Activated CD8-positive, alpha-beta memory T cell treated with anti-CD3 and anti-CD28 coated beads, Interleukin-2, amount 50 U/mL, for 1 hour (primary cell): ENCODE results near the gene PGS1.
"Not testable (repeated sequence)": the region's sequence is repeated elsewhere in the genome, so short reads cannot be mapped to it uniquely, and the experiment has no call there.

ENCODE experiments used
- DNase-seq: peaks from one replicate; pipeline ENCODE4 v3.0.0-alpha.2; 2020; ENCODE audit errors: extremely low read depth

Gene PGS1

DNA sequence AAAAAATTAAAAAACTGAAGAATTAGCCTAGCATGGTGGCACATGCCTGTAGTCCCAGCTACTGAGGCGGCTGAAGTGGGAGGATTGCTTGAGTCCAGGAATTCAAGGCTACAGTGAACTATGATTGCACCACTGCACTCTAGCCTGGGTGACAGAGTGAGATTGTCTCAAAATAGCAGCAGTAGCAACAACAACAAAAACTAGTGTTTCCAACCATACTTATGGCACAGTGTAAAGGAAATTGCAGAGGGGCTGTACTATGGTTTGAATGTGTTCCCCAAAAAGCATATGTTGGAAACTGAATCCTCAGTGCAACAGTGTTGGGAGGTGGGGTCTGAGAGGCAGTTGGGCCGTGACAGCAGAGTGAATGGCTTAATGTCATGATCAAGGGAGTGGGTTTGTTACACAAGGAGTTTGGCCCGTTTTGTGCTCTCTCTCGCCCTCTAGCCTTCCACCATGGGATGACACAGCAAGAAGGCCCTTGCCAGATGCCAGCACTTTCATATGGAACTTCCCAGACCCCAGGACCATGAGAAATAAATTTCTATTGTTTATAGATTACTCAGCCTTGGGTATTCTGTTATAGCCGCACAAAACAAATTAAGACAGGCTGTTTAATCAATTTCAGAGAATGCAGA, 70.0 kb downstream of the PGS1 start:
- DNase-seq, result no peak

DNA sequence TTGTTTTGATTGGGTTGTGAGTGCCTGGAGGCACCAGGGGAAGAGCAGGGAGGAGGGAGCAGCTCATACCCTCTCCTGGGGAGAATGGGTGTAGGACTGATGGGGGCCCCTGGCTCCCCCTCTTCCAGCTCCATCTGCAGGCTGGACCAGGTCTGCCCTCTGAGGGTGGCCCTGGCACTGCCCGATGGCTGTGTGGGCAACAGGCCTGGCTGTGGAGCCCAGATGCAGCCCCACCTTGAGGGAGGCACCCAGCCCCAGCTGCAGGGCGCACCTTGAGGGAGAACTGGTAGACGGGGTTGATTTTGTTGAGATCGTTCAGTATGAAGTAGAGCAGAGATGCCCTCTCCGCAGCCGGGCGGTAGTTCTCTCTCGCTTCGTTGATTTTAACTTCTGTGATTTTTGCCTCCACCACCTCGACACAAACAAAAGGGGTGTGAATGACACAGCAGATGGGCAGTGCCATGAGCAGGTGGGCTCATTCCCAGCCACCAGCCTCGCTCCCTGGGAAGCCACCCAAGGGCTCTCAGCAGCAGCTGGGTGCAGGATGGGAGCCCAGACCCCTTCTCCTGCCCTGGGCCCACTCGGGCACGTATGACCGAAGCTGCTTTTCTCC, 71.6 kb downstream of the PGS1 start:
- no peak for DNase-seq

DNA sequence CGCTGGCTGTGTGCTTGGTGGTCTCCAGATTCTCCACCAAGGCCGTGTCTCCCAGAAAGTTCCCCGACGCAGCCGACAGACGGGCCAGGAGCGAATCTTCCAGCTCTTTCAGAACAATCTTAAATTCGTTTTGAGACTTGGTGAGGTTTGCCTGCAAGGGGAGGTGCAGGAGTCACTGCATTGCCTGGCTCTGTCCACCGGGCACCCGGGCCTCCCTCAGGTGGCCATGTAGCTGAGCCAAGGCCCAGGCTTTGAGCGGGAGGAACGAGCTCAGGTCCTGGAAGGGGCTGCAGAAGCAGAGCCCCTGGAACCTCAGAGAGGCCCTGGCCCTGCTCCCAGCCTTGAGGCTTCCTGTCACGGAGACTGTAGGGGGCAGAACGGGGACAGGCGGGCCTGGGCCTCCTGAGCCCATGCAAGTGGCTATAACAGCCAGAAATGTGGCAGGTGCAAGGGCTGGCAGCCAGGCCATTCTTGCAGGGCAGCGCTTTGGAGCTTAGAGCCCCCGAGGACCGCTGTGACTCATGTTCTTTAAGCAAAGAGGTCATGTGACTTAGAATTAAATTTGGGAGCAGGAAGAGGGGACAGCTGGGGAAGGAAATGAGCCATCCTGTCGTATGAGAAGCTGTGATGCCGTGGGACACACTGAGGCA, 72.4 kb downstream of the PGS1 start:
- DNase-seq, result no peak

DNA sequence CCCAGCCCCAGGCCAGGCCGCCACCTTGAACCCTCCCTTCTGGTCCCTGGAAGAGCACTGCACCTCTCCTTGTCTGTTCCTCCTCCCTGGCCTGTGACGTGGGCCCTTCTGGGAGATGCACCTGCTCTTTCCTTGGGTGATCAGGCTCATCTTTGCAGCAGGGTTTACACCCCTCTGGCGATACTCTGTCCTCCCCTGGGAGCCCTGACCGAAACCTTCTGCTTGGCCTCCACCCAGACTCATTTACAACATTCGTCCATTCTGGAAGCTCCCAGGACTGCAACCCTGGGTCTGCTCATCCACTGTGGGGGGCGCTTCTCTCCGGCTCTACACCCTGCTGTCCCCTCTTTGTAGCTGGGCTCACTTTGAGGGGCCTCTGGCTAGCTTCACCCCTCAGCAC, 73.3 kb downstream of the PGS1 start:
- DNase-seq, result no peak

DNA sequence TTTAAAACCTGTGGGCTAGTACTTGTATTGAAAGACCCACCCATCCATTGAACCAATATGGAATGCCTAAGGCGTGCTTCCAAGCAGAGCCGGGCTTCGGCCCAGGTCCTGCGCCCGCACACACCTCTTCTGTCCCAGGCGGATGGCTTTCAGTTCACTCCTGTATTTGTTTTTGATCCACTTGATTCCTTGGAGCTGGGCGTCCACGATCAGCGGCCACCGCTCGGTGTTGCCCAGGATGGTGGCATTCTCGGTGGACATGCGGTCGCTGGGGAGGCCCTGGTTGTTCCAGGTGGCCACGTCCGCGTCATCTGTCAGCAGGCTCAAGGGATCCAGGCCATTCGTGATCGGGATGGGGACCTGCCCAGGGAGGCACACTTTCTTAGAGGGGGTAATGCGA, 75.9 kb downstream of the PGS1 start:
- DNase-seq, result no peak

DNA sequence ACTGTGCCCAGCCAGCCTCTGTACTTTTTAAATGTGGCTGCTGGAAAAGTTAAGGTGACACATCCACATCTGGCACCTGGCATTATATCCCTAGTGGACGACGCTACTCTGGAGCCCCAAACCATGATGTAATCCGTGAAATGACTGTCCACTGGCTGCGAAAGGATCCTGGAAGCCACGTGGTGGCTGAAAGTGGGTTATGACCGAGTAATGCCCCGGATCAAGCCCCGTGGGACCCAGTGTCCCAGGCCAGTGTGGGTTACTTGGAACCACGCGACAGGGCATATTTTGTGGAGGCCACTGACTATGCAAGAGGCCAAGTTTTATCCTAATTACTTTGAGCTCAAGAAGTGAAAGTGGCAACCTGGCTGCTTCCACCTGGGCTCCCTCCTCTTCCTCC, 79.6 kb downstream of the PGS1 start:
- no peak for DNase-seq

DNA sequence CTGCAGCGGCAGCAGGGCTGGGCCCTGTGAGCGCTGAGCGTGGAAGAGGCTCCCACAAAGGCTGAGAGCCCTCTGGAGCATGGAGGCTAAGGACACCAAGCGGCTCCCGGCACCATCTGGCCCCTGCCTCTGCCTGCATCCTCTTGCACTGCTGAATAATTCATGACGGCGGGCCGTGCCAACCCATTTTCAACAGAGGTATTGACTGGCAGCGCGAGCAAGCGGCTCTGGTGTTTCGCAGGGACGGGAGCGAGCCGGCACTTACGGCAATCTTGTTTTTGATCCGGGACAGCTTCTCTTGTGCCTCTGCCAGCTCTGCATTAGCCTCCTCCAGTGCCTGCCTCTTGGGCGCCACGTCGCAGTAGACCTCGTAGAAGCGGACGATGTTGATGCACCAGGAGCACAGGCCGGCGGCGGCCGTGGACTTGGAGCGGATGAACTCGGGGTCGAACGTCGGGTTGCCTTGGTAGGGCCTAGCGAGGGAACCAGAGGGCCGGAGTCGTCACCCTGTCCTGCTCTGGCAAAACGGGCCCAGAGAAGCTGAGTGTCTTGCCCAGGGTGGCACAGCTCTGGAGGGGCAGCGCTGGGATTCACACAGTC, 80.4 kb downstream of the PGS1 start:
- no peak for DNase-seq

DNA sequence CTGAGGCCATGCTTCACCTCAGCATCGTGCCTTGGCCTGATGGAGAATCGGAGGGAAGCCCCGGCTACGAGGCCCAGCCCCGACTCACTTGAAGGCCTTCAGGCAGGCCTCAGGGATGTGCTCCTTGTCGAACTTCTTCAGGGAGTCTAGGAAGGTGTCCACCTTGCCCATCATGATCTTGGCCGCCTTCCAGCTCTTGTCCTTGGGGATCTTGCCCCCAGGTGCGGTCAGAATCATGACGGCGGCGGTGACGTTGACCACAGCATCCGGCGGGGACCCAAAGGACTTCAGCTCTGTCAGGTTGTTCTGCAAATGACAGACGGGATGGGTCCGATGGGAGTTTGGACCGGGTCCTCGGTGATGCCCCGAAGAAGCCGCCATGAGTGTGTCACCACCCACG, 81.2 kb downstream of the PGS1 start:
- DNase-seq, result no peak

DNA sequence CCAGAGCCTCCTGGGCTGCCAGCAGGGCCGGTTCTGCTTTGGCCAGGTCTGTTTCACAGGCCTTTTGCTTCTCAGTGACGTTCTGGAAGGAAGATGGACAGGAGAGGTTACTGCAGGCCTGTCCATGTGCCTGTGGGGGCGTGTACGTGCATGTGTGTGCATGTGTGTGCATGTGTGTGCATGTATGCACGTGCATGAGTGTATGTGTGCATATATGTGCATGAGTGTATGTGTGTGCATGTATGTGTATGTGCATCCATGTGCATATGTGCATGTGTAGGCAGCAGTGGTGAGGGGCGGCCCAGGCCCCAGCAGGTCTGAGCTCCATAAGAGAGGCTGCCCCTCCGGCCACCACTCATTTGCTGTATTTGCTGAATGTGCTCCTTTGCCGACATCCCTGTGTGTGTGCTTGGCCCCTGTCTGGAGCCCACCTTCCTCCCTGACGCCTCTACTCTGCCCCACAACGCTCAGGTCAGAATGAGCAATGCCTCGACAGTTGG, 81.8 kb downstream of the PGS1 start:
- no peak for DNase-seq

DNA sequence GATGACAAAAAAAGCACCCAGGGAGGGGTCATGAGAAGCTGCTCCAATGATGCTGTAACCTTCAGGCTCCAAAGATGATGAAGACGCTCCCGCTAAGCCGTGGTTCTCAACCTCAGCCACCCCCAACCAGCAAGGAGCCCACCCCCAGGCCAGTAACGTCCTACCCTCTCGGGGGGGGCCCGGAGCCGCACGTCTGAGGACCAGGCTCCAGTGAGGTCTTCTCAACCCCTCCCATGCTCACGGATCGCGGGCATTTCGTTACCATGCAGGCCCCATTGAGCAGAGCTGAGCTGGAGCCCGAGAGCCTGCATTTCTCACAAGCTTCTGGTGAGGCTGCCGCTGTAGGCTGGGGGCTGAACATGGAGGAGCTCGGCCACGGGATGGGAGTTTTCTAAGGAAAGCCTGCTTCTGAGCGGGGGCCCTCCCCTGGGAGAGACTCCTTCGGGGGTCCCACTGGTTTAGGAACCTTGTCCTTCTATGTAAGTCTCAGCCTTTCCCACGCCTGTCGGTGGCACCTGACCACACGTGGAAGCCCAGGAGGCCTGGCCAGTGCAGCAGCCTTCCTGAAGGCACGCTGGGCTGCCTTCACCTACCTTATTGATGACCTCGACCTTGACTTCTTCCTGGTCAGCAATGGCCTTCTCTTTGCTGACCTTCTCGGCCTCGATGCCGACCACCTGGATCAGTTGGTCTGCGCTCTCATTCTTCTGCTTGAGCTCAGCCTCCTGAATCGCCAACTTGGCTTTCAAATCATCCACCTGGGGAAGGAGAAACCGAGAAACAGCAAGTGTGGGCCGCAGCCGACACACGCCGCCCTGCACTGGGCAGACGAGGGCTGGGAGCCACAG, 82.7 kb downstream of the PGS1 start:
- DNase-seq, result no peak

DNA sequence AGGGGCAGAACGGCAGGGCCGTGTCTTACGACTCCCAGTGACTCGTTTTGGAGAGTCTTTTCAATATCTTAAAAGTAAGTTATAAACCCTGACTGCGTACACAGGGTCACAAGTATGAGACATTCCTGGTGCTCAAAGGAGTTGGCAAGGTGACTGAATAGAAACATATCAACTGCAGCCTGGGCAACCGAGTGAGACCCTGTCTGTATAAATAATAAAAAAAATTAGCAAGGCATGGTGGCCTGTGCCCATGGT, 83.3 kb downstream of the PGS1 start:
- DNase-seq, result no peak

DNA sequence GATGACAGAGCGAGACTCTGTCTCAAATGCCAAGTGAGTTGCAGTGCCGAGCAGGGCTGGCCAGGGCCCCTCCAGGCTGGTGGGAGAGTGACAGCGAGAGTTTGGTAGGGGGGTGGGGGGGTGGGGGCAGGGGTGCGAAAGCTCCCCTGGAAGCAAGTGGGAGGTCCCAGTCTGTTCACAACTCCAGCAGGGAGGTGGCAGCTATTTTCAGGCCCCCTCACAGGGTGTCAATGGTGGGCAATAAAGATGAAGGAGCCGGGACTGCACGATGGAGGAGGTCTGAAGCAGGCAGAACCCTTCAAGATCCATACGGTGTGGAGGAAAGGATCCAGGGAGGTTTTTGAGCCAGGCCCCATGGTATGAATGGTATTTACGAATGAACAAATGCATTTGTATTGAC, 83.7 kb downstream of the PGS1 start:
- no peak for DNase-seq

DNA sequence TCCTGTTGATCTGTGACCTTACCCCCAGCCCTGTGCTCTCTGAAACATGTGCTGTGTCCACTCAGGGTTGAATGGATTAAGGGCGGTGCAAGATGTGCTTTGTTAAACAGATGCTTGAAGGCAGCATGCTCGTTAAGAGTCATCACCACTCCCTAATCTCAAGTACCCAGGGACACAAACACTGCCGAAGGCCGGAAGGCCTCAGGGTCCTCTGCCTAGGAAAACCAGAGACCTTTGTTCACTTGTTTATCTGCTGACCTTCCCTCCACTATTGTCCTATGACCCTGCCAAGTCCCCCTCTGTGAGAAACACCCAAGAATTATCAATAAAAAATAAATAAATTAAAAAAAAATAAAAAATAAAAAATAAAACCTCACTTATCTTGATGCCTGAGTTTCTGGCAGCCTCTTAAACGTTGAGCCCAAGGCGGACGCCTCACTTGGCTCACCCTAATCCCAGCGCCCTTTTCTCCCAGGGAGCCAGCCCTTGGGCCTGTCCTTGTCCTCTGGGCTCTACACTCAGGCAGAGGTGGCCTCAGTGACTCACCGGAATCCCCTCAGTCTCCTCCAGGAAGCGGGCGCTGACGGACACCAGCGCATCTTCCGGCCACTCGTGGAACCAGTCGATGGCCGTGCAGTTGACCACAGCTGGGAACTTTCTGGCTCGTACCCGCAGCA, 87.8 kb downstream of the PGS1 start:
- DNase-seq, result not testable (repeated sequence)

DNA sequence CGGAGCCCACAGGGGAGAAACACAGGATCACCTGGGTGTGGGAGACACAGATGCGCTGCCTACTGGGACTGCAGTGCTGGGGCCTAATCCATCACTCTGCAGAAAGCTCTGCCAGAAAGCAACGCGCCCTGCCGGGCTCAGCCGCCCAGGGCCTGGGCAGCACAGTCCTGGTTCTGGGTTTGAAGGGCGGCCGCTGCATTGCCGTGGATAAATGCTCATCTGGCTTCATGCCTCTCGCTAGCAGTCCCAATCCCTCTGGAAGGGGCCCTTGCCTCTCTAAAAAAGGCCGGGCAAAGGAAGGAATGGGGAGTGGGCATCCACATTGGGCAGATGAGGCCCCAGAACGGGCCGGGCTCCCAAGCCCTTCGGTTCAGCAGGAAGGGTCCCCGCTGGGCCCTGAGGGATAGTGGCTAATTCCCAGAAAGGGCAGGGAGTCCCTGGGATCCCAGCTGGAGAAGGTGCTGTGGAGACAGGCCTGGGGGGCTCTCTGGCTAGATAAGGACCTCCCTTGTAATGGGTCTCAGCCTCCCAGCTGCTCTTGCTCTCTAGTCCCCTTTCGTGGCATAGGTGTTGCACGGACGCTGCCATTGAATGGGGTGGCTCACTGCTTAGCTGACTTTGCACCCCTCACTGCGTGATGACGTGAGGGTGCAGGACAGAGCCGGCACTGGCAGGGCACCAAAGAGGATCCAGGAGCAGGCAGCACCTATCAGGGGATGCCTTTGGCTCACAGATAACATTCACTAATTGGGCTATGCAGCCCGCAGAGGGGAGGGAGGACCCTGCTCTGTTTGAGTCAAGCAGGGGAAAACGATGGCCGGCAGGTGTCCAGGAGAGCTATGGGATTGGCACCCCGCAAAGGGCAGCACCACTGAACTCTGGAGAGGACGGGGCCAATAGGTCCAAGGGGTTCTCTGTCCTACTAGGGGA, 88.6 kb downstream of the PGS1 start:
- no peak for DNase-seq

DNA sequence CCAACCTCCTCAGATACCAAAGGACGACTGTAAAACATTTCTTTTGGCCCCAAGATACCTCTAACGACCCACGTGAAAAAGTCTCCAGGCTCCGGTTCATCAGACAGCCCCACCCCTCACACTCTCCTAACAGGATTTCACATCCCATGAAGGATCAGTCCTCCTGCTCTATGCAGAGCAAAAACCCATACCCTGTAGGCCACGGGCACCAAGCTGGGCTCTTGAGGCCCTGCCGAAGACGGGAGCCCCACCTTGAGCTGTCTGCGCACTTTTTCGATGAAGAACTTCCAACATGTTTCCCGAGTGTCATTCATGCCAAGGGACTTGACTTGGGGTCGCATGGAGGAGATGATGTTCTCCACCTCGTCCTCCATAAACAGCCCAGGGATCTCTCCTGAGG, 89.9 kb downstream of the PGS1 start:
- DNase-seq, result no peak

DNA sequence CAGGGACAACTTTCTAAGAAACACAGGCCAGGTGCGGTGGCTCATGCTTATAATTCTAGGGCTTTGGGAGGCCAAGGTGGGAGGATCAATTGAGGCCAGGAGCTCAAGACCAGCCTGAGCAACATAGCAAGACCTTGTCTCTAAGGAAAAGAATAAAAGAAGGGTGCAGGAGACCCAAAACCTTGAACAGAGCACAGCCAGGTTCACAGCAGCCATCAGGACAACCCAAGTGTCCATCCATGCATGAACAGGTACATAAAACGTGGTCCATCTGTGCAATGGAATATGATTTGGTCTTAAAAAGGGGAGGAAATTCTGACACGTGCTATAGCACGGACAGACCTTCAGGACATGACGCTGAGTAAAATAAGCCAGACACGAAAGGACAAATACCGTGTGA, 91.0 kb downstream of the PGS1 start:
- DNase-seq, result no peak

DNA sequence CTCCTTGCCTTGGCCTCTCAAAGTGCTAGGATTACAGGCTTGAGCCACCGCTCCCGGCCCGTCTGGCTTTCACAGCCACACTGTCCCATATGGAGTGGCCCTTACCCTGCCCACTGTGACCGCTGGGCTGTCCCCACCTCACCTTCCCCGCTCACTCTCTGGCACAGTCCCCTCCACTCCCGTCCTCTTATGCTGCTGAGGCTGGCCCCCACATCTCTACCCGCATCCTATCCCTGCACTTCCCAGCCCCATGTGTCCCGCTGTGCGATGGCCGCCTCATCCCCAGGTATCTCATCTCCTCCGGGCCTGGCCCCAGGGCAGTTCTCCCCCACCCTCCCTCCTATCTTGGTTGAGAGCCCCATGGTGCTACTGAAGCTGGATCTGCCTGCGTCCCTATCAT, 93.2 kb downstream of the PGS1 start:
- DNase-seq, result no peak

DNA sequence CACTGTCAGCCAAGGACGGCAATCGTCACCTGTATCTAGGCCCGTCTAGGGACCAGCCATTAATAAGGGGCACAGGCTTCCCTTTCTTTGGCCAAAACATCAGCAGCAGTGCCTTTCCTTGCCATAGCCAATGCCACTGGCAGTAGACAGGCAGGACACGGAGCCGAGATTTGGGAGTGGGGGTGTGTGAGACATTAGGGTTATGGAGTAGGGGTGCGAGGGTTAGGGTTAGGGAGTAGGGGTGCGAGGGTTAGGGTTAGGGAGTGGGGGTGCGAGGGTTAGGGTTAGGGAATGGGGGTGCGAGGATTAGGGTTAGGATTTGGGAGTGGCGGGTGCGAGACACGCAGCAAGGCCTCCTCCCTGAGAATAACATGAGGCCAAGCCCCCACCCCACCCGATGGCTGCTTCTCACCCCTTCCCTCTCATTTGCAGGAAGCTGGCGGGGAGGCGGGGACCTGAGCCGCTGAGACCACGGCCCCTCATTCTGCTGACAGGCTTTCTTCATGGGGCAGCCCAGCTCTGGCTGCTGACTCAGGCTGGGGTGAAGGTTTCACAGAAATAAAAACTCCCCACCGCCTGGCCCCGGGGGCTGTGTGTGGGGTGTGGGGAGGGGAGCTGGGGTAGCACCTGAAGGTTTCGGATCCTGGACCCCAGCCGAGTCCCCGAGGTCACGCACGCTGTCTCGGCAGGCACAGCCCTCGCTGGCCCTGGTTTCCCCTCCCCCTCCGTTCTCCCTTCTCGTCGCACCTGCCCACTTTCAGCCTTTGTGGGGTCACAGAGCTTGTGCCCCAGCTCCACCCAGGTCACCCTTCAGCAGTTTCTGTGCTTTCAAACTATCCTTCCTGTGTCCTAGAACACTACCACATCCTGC, 93.8 kb downstream of the PGS1 start:
- DNase-seq, result no peak

DNA sequence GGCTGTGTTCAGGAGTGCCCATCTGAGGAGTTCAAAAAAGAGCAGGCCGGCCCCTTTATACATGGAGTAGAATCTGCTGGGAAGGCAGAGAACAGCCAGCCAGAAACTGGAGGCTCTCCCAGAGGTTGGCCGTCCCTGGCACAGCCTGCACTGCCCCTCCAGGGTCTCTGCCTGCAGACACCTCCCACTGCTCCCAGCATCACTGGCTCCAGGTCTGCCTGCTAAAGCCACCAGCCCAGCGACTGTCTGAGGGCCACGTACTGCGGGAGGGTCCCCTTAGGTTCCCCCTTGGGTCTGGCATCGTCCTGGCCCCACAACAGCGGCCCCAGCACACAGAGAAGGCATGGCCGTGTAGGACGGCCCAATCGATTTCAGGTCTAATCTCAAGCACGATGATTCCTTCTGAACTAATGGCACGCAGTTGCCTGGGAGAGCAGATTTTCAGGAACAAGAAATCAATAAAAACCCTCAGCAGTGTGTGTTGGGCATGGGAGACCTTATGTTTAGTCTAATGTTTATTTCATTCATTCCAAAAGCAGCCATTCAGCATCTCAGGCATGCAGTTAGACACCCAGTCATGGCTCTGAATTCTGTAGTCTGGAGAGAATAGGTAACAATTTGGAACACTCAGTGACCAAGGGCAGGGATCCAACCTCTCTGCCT, 95.6 kb downstream of the PGS1 start:
- DNase-seq, result no peak
